ENCODE data around the gene DHRSX.
"Not testable (repeated sequence)": the region's sequence is repeated elsewhere in the genome, so short reads cannot be mapped to it uniquely, and the experiment has no call there.

DHRSX gene

GRCh38 chrX:2383735-2384134, 117.0 kb downstream of the DHRSX start:
- Histone ChIP-seq H3K4me3 (ENCODE audit: insufficient read depth, low read length, poor library complexity, severe bottlenecking) (no peak overlapping the region), H3K4me2 (ENCODE audit: low read depth, low read length, poor library complexity, severe bottlenecking) (no peak overlapping the region), H3K79me2 (ENCODE audit: insufficient read depth, low read length) (no peaks in the 10 kb centered on the region), H3K9ac (ENCODE audit: low read length) (no peak overlapping the region), H3F3A (ENCODE audit: insufficient read depth) (no peaks in the 10 kb centered on the region), H3K9me2 (replicated peaks; ENCODE audit: insufficient read depth, low read length) (no peaks in the 10 kb centered on the region), H2AFZ (ENCODE audit: low read depth, low read length, severe bottlenecking) (no peak overlapping the region), H3K36me3 (ENCODE audit: low read length) (no peaks in the 10 kb centered on the region), H3K27ac (ENCODE audit: low read depth, low read length) (no peak overlapping the region), H4K20me1 (ENCODE audit: low read depth, low read length) (no peaks in the 10 kb centered on the region), H3K27me3 (ENCODE audit: low read length) (no peaks in the 10 kb centered on the region), H3K9me3 (ENCODE audit: insufficient read depth, low read length) (no peaks in the 10 kb centered on the region)
- TF ChIP-seq CTCF (IDR thresholded peaks at IDR 0.05; ENCODE audit: insufficient read depth, low read length, poor library complexity, severe bottlenecking) (no peak), EZH2phosphoT487 (conservative IDR thresholded peaks at IDR 0.05; ENCODE audit: low read length) (no peak)

- H3K9me3 ChIP-seq (ENCODE audit: insufficient read depth, low read length) = no peaks in the 10 kb centered on the region
- H3K9me2 ChIP-seq (replicated peaks; ENCODE audit: insufficient read depth, low read length) = no peaks in the 10 kb centered on the region
- no peaks in the 10 kb centered on the region for H3K79me2 ChIP-seq (ENCODE audit: insufficient read depth, low read length)
- no peaks in the 10 kb centered on the region for H3K27me3 ChIP-seq (ENCODE audit: low read length)
- no peaks in the 10 kb centered on the region for H3F3A ChIP-seq (ENCODE audit: insufficient read depth)
- H3K36me3 ChIP-seq (ENCODE audit: low read length) = no peaks in the 10 kb centered on the region
- H2AFZ ChIP-seq (ENCODE audit: low read depth, low read length, severe bottlenecking) = no peak overlapping the region
- TF ChIP-seq EZH2phosphoT487 (conservative IDR thresholded peaks at IDR 0.05; ENCODE audit: low read length) = no peak
- TF ChIP-seq CTCF (IDR thresholded peaks at IDR 0.05; ENCODE audit: insufficient read depth, low read length, poor library complexity, severe bottlenecking) = no peak
- no peak overlapping the region for H3K4me2 ChIP-seq (ENCODE audit: low read depth, low read length, poor library complexity, severe bottlenecking)
- no peaks in the 10 kb centered on the region for H4K20me1 ChIP-seq (ENCODE audit: low read depth, low read length)
- H3K27ac ChIP-seq (ENCODE audit: low read depth, low read length) = no peak overlapping the region
- H3K9ac ChIP-seq (ENCODE audit: low read length) = no peak overlapping the region
- no peak overlapping the region for H3K4me3 ChIP-seq (ENCODE audit: insufficient read depth, low read length, poor library complexity, severe bottlenecking)
Measured at GRCh38 chrX:2383144-2383543, 117.6 kb downstream of the DHRSX start.

- H2AFZ ChIP-seq (ENCODE audit: low read depth, low read length, severe bottlenecking); H3K4me2 ChIP-seq (ENCODE audit: low read depth, low read length, poor library complexity, severe bottlenecking); H3K4me3 ChIP-seq (ENCODE audit: insufficient read depth, low read length, poor library complexity, severe bottlenecking); H3K27me3 ChIP-seq (ENCODE audit: low read length); H3K9ac ChIP-seq (ENCODE audit: low read length); H3K79me2 ChIP-seq (ENCODE audit: insufficient read depth, low read length); H3K9me3 ChIP-seq (ENCODE audit: insufficient read depth, low read length); H3K36me3 ChIP-seq (ENCODE audit: low read length); H4K20me1 ChIP-seq (ENCODE audit: low read depth, low read length); H3K9me2 ChIP-seq (replicated peaks; ENCODE audit: insufficient read depth, low read length); H3K27ac ChIP-seq (ENCODE audit: low read depth, low read length); H3F3A ChIP-seq (ENCODE audit: insufficient read depth): not testable (repeated sequence)
Measured at GRCh38 chrX:2382433-2383048, 118.2 kb downstream of the DHRSX start.

GRCh38 chrX:2376166-2376565, 124.6 kb downstream of the DHRSX start:
- Histone ChIP-seq H4K20me1 (ENCODE audit: low read depth, low read length) (no peaks in the 10 kb centered on the region), H3K27me3 (ENCODE audit: low read length) (no peaks in the 10 kb centered on the region), H3K9me3 (ENCODE audit: insufficient read depth, low read length) (no peaks in the 10 kb centered on the region), H3F3A (ENCODE audit: insufficient read depth) (no peaks in the 10 kb centered on the region), H3K4me3 (ENCODE audit: insufficient read depth, low read length, poor library complexity, severe bottlenecking) (no peak overlapping the region), H3K4me2 (ENCODE audit: low read depth, low read length, poor library complexity, severe bottlenecking) (no peak overlapping the region), H3K9me2 (replicated peaks; ENCODE audit: insufficient read depth, low read length) (no peaks in the 10 kb centered on the region), H3K79me2 (ENCODE audit: insufficient read depth, low read length) (no peaks in the 10 kb centered on the region), H2AFZ (ENCODE audit: low read depth, low read length, severe bottlenecking) (no peak overlapping the region), H3K9ac (ENCODE audit: low read length) (no peak overlapping the region), H3K27ac (ENCODE audit: low read depth, low read length) (no peak overlapping the region), H3K36me3 (ENCODE audit: low read length) (no peaks in the 10 kb centered on the region)
- TF ChIP-seq CTCF (IDR thresholded peaks at IDR 0.05; ENCODE audit: insufficient read depth, low read length, poor library complexity, severe bottlenecking) (no peak), EZH2phosphoT487 (conservative IDR thresholded peaks at IDR 0.05; ENCODE audit: low read length) (no peak)

All from SU-DHL-6 (cell line).